ENCODE results near the gene CEP97.

GRCh38 chr3:101690972-101691371, 33.4 kb upstream of the CEP97 start:
- TF ChIP-seq CBX5 (IDR thresholded peaks at IDR 0.05; ENCODE audit: borderline replicate concordance, low read depth) (no peak), MYBL2 (IDR thresholded peaks at IDR 0.05; ENCODE audit: low read depth) (no peak), MYBL2 (CRISPR knock-in tag; IDR thresholded peaks at IDR 0.05; ENCODE audit: borderline replicate concordance) (no peak), CTCF (IDR thresholded peaks at IDR 0.05 in 2 of 3, conservative IDR thresholded peaks at IDR 0.05 in 1 of 3; ENCODE audit: insufficient read depth in 2 of 3, low read depth in 1 of 3, low read length in 3 of 3) (no peak), TAF1 (IDR thresholded peaks at IDR 0.05; ENCODE audit: control insufficient read depth, extremely low read depth, insufficient read depth, low read length, severe bottlenecking) (no peak), HDAC6 (IDR thresholded peaks at IDR 0.05; ENCODE audit: low read depth, low read length) (no peak), SIN3A (IDR thresholded peaks at IDR 0.05; ENCODE audit: borderline replicate concordance in 2 of 2, control insufficient read depth in 1 of 2, low read depth in 2 of 2, low read length in 2 of 2) (no peak), RCOR1 (IDR thresholded peaks at IDR 0.05; ENCODE audit: borderline replicate concordance in 1 of 2, low read depth in 2 of 2, low read length in 2 of 2) (no peak), MXI1 (IDR thresholded peaks at IDR 0.05; ENCODE audit: low read depth, low read length) (no peak), ZKSCAN1 (IDR thresholded peaks at IDR 0.05; ENCODE audit: low read depth, low read length) (no peak), MAX (CRISPR knock-in tag; IDR thresholded peaks at IDR 0.05) (no peak), SP1 (CRISPR knock-in tag; IDR thresholded peaks at IDR 0.05) (no peak), ZBTB7A (IDR thresholded peaks at IDR 0.05; ENCODE audit: borderline replicate concordance, control insufficient read depth, low read depth, low read length) (no peak)

Measured in K562 (cell line).